H1 (cell line): ENCODE data around the gene CELF3. TPM values are rescaled to one million over a fixed set of nuclear protein-coding genes. Genes with fewer than 3 reads are reported as not detected.
A peak's percentile ranks its signal among the peaks of the same experiment; 100 is the strongest.

ENCODE experiments used
- CTCF ChIA-PET: fragments of 300-600 bp; sonication (Branson Sonifier 250); formaldehyde crosslinking; loops from one replicate; lab custom pipeline; 2021; ENCODE audit not compliant: partially characterized antibody; lab: Charles Lee
- POLR2A ChIA-PET: fragments of 300-600 bp; sonication (Branson Sonifier 250); formaldehyde crosslinking; loops from one replicate; lab custom pipeline; 2021; ENCODE audit warnings: inconsistent platforms; ENCODE audit not compliant: partially characterized antibody; lab: Charles Lee
- DNase-seq, 2 experiments: peaks; one replicate each; pipeline versions ENCODE4 v3.0.0 to v3.0.0-alpha.2; 2010 to 2022; ENCODE audit warnings: low spot score in 2 of 2, low read depth in 1 of 2, mixed read lengths in 1 of 2
- FAIRE-seq: peaks from 2 replicates; lab custom pipeline; 2011; peaks lifted over from hg19 to GRCh38; lab: Jason Lieb, UNC
- H2AFZ ChIP-seq: 2 replicates; pipeline ENCODE4 v1.8.1; 2012; ENCODE audit warnings: low read length, inconsistent platforms
- H2AK5ac ChIP-seq: 2 replicates; pipeline ENCODE4 v1.6.1; 2013; ENCODE audit warnings: low read depth, low read length
- H2BK120ac ChIP-seq: replicated peaks from 2 replicates; pipeline ENCODE3; 2013; ENCODE audit warnings: low read depth, low read length, inconsistent platforms
- H2BK12ac ChIP-seq: 2 replicates; pipeline ENCODE4 v1.6.1; 2013; ENCODE audit warnings: low read depth, low read length
- H2BK15ac ChIP-seq: 2 replicates; pipeline ENCODE4 v1.6.1; 2013; ENCODE audit warnings: low read length
- H2BK20ac ChIP-seq: 2 replicates; pipeline ENCODE4 v1.6.1; 2013; ENCODE audit warnings: low read length
- H2BK5ac ChIP-seq: 2 replicates; pipeline ENCODE4 v1.6.1; 2013; ENCODE audit warnings: low read depth, low read length
- H3K14ac ChIP-seq: 2 replicates; pipeline ENCODE4 v1.6.1; 2013; ENCODE audit warnings: inconsistent platforms; ENCODE audit not compliant: insufficient read length
- H3K18ac ChIP-seq: 2 replicates; pipeline ENCODE4 v1.6.1; 2013; ENCODE audit warnings: low read length; ENCODE audit errors: extremely low read depth
- H3K23ac ChIP-seq: 2 replicates; pipeline ENCODE4 v1.6.1; 2013; ENCODE audit warnings: inconsistent platforms; ENCODE audit not compliant: insufficient read length
- H3K23me2 ChIP-seq: 2 replicates; pipeline ENCODE4 v1.6.1; 2013; ENCODE audit warnings: low read depth, low read length
- H3K27ac ChIP-seq: 2 replicates; pipeline ENCODE4 v1.6.1; 2011; ENCODE audit warnings: low read depth, low read length, inconsistent platforms
- H3K27me3 ChIP-seq, 4 experiments: replicated peaks in 1 of 4; 1 replicate in 1 of 4; 2 replicates in 3 of 4; pipeline versions ENCODE4 v1.6.1 to v1.8.1; 2011 to 2013; ENCODE audit warnings: low read length in 3 of 4, mild to moderate bottlenecking in 3 of 4, inconsistent platforms in 2 of 4, mixed read lengths in 2 of 4, moderate library complexity in 1 of 4; ENCODE audit not compliant: control insufficient read depth in 3 of 4, insufficient read depth in 3 of 4; ENCODE audit errors: extremely low read depth in 1 of 4
- H3K36me3 ChIP-seq, 4 experiments: 2 replicates each; pipeline versions ENCODE4 v1.6.1 to v1.8.1; 2011 to 2013; ENCODE audit warnings: mild to moderate bottlenecking in 4 of 4, low read length in 3 of 4, moderate library complexity in 2 of 4, control low read depth in 1 of 4, inconsistent platforms in 1 of 4; ENCODE audit not compliant: insufficient read depth in 4 of 4, control insufficient read depth in 2 of 4
- H3K4ac ChIP-seq: replicated peaks from 2 replicates; pipeline ENCODE3; 2013; ENCODE audit warnings: low read length, low read depth, mixed read lengths, inconsistent platforms; ENCODE audit not compliant: insufficient read length
- H3K4me1 ChIP-seq, 4 experiments: replicated peaks in 1 of 4; 1 replicate in 1 of 4; 2 replicates in 3 of 4; pipeline versions ENCODE4 v1.6.1 to v1.8.1; 2011 to 2013; ENCODE audit warnings: low read length in 3 of 4, inconsistent platforms in 2 of 4, mixed read lengths in 1 of 4; ENCODE audit not compliant: insufficient read depth in 4 of 4, control insufficient read depth in 3 of 4
- H3K4me2 ChIP-seq, 2 experiments: 2 replicates each; pipeline versions ENCODE4 v1.6.1 to v1.8.1; 2011 to 2013; ENCODE audit warnings: low read depth in 2 of 2, low read length in 2 of 2, control low read depth in 1 of 2, inconsistent platforms in 1 of 2, mild to moderate bottlenecking in 1 of 2; ENCODE audit not compliant: insufficient read depth in 1 of 2
- H3K4me3 ChIP-seq, 4 experiments: fragments of 200-600, 300-600 bp in 1 of 4; sonication (generic), shearing (Covaris generic), sonication (Bioruptor Twin) in 1 of 4; 2 replicates each; pipeline versions ENCODE4 v1.5.1 to v1.8.1; 2011 to 2016; ENCODE audit warnings: low read length in 4 of 4, low read depth in 3 of 4, control low read depth in 2 of 4, inconsistent platforms in 2 of 4, mild to moderate bottlenecking in 2 of 4, mixed read lengths in 1 of 4, moderate library complexity in 1 of 4; ENCODE audit not compliant: insufficient read depth in 2 of 4; ENCODE audit errors: extremely low read depth in 1 of 4
- H3K56ac ChIP-seq: replicated peaks from 2 replicates; pipeline ENCODE3; 2013; ENCODE audit warnings: low read depth, mild to moderate bottlenecking, mixed read lengths, low read length, inconsistent platforms; ENCODE audit not compliant: insufficient read length
- H3K79me1 ChIP-seq: 2 replicates; pipeline ENCODE4 v1.6.1; 2013; ENCODE audit warnings: low read depth, low read length, control low read depth
- H3K79me2 ChIP-seq, 2 experiments: 2 replicates each; pipeline versions ENCODE4 v1.6.1 to v1.8.1; 2012 to 2013; ENCODE audit warnings: low read length in 2 of 2, mild to moderate bottlenecking in 2 of 2, inconsistent platforms in 1 of 2; ENCODE audit not compliant: insufficient read depth in 2 of 2, control insufficient read depth in 1 of 2
- H3K9ac ChIP-seq, 4 experiments: replicated peaks in 1 of 4; 1 replicate in 1 of 4; 2 replicates in 3 of 4; pipeline versions ENCODE4 v1.6.1 to v1.8.1; 2011 to 2013; ENCODE audit warnings: low read depth in 3 of 4, low read length in 3 of 4, control low read depth in 2 of 4, mild to moderate bottlenecking in 2 of 4, moderate library complexity in 2 of 4, inconsistent platforms in 1 of 4; ENCODE audit errors: extremely low read depth in 1 of 4
- H3K9me3 ChIP-seq, 2 experiments: 2 replicates each; pipeline versions ENCODE4 v1.6.1 to v1.8.1; 2012 to 2013; ENCODE audit warnings: mild to moderate bottlenecking in 2 of 2, moderate library complexity in 2 of 2, control low read depth in 1 of 2, inconsistent platforms in 1 of 2, low read depth in 1 of 2, low read length in 1 of 2, mixed read lengths in 1 of 2; ENCODE audit not compliant: insufficient read depth in 2 of 2
- H4K20me1 ChIP-seq, 2 experiments: replicated peaks in 1 of 2; 2 replicates each; pipeline versions ENCODE3 to v1.8.1; 2011 to 2013; ENCODE audit warnings: inconsistent platforms in 2 of 2, low read length in 2 of 2, mild to moderate bottlenecking in 1 of 2; ENCODE audit not compliant: insufficient read depth in 2 of 2, control insufficient read depth in 1 of 2
- H4K5ac ChIP-seq: 2 replicates; pipeline ENCODE4 v1.6.1; 2013; ENCODE audit warnings: low read length, low read depth, mixed read lengths, inconsistent platforms; ENCODE audit not compliant: insufficient read length
- H4K8ac ChIP-seq: 2 replicates; pipeline ENCODE4 v1.8.0; 2013; ENCODE audit warnings: mild to moderate bottlenecking, moderate library complexity, low read length, inconsistent platforms; ENCODE audit not compliant: insufficient read depth; ENCODE audit errors: extremely low read depth
- H4K91ac ChIP-seq: replicated peaks from 2 replicates; pipeline ENCODE3; 2013; ENCODE audit warnings: low read length, mixed read lengths, inconsistent platforms; ENCODE audit not compliant: insufficient read length
- EZH2 ChIP-seq: fragments of 200-600 bp; sonication (generic); IDR thresholded peaks from 2 replicates; pipeline ENCODE4 v1.7.1; 2012; ENCODE audit warnings: low read depth, mild to moderate bottlenecking, moderate library complexity, low read length, inconsistent platforms; ENCODE audit not compliant: severe bottlenecking
- KDM1A ChIP-seq: fragments of 200-600, 300-600 bp; sonication (generic); IDR thresholded peaks from 2 replicates; pipeline ENCODE4 v1.7.1; 2016; ENCODE audit warnings: mild to moderate bottlenecking, low read length, borderline replicate concordance
- KDM5A ChIP-seq: fragments of 200-600 bp; IDR thresholded peaks from 2 replicates; pipeline ENCODE4 v1.7.1; 2012; ENCODE audit warnings: mild to moderate bottlenecking, low read length, inconsistent platforms, mixed read lengths
- NANOG ChIP-seq: IDR thresholded peaks from 2 replicates; pipeline ENCODE4 v1.6.1; 2011; ENCODE audit warnings: low read length, low read depth, mild to moderate bottlenecking, inconsistent platforms; ENCODE audit not compliant: insufficient read depth, poor library complexity, severe bottlenecking
- RFX5 ChIP-seq: IDR thresholded peaks from 2 replicates; pipeline ENCODE4 v1.6.1; 2011; ENCODE audit warnings: low read depth, low read length, improper control_type of control experiment, borderline replicate concordance
- YY1 ChIP-seq: IDR thresholded peaks from 2 replicates; pipeline ENCODE4 v1.6.1; 2011; ENCODE audit warnings: low read depth, mild to moderate bottlenecking, low read length
- WGBS, 2 experiments: shearing (Covaris generic) in 1 of 2; methylation state at CpG; one replicate each; pipeline versions ENCODE4 v1.1.6 to v1.1.7; 2013 to 2015; ENCODE audit warnings: low lambda C conversion rate in 2 of 2, mixed read lengths in 2 of 2, inconsistent platforms in 1 of 2, low coverage in 1 of 2, missing lambda C conversion rate in 1 of 2; ENCODE audit not compliant: insufficient replicate concordance in 2 of 2, insufficient coverage in 1 of 2, insufficient read length in 1 of 2; ENCODE audit errors: extremely low coverage in 1 of 2, missing lambda C conversion rate in 1 of 2; 5-methylcytosine and 5-hydroxymethylcytosine counted together
- polyA plus RNA-seq, 7 experiments: library from polyadenylated mRNA; depleted of rRNA in 3 of 7; stranded (reverse) in 5 of 7; unstranded in 2 of 7; fragments of >200 nt in 5 of 7; fragments of 200-250 nt in 2 of 7; gene quantifications; 1 replicate in 5 of 7; 2 replicates in 1 of 7; 4 replicates in 1 of 7; pipeline versions ENCODE4 v1.2.1 to v1.2.3, GENCODE V29; 2011 to 2013; ENCODE audit warnings: missing spikeins in 2 of 7, mixed read lengths in 2 of 7
- total RNA-seq: library from RNA; stranded (reverse); fragmentation: NEBNext Ultra II Directional; extraction: Animal tissue kit (Norgen Biotek cat#: 25700); gene quantifications from 2 replicates; pipeline ENCODE4 v1.2.1, GENCODE V29; 2021

The CELF3 gene
- total and polyA plus RNA-seq, 2 of the 8 experiments (the other 6 are each of a cell fraction or from before 2014, with no cell fraction given): 0.34 to 1.2 TPM

DNA sequence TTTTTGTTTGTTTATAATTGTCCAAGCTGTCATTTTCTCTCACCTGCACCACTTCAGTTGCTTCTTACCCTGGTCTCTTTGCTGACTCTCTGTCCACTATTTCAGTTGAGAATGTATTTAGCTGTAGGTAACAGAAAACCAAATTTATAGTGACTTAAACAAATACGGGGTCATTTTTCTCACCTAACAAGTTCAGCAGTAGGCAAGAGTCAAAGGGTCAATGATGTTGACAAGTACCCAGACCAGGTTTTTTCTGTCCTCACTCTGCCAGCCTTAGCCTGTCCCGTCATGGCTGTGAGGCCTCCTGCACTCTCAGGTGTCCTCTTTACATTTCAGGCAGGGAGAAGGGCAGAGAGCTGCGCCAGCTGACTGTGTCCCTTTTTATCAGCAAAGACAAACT is 16.5 kb upstream of the CELF3 start:
- Histone ChIP-seq H4K20me1 (no peaks in the 10 kb centered on the region), H3K9me3 (peaks cover 16% of the 10 kb centered on the region in 2 experiments), H3K18ac (no peak overlapping the region), H3K23ac (no peak overlapping the region), H3K4ac (no peak overlapping the region), H3K4me2 (no peak overlapping the region), H4K5ac (no peak overlapping the region), H3K4me3 (no peak overlapping the region), H4K8ac (no peak overlapping the region), H4K91ac (no peak overlapping the region), H3K36me3 (no peaks in the 10 kb centered on the region), H3K4me1 (peaks cover 2 to 5% (median 4%) of the 10 kb centered on the region in 4 experiments; a peak in 6 of 7 replicates), H2BK12ac (no peak overlapping the region), H3K27me3 (no peaks in the 10 kb centered on the region; a peak in 1 of 7 replicates), H3K79me1 (no peaks in the 10 kb centered on the region), H2AK5ac (no peak overlapping the region), H3K56ac (no peak overlapping the region), H3K79me2 (no peaks in the 10 kb centered on the region), H3K23me2 (no peaks in the 10 kb centered on the region), H2BK120ac (no peak overlapping the region), H2BK20ac (no peak overlapping the region), H3K14ac (no peak overlapping the region), H2BK5ac (no peak overlapping the region), H3K9ac (no peak overlapping the region), H2BK15ac (no peak overlapping the region), H2AFZ (0 out of 2 replicates have a peak overlapping the region, but pooled peaks have one; percentile 36), H3K27ac (no peak overlapping the region)
- no peak for FAIRE-seq
- ChIA-PET CTCF (interaction anchor here (0.6 to 4.5 kb wide), 11 partner anchors 10 to 1307 kb away, joined by 3 to 90 read pairs (median 7); partner anchors contain the start of genes CELF3 and SPRR2D), POLR2A (interaction anchor here (1.5 kb wide), 1 partner anchor 12 kb away, joined by 4 read pairs; the partner anchor contains the start of gene RIIAD1)
- DNase-seq: no peak
- WGBS, 2 experiments: 83% methylated on average over 3 of the region's 3 CpGs; no CpG with 5 or more reads in 1 of the 2 experiments
- TF ChIP-seq YY1 (no peak), KDM1A (no peak), RFX5 (no peak), KDM5A (no peak), EZH2 (no peak), NANOG (no peak)
